HepG2 (cell line): Measurements from ENCODE around the gene OLFM4. TPM values are rescaled to one million over a fixed set of nuclear protein-coding genes. Genes with fewer than 3 reads are reported as not detected.

ENCODE experiments used
- ATAC-seq: fragments of 200-7000 bp; cut with Tn5 transposase; 3 replicates; pipeline ENCODE4 v1.9.1; 2020; ENCODE audit warnings: mild to moderate bottlenecking, moderate library complexity
- BruUV-seq: library from RNA; stranded (reverse); fragments of 400-500 nt; replicated peaks from 2 replicates; lab custom pipeline; 2021; lab: Mats Ljungman, UMichigan
- CTCF ChIA-PET: fragments of 300-600 bp; formaldehyde crosslinking; extraction: SDS; loops from one replicate; lab custom pipeline; 2021; ENCODE audit warnings: low total read pairs, inconsistent platforms, low intra/inter-chr PET ratio; lab: Yijun Ruan, JAX
- POLR2A ChIA-PET: fragments of 350-600 bp; sonication (Branson Sonifier 250); formaldehyde crosslinking; loops from one replicate; lab custom pipeline; 2020; ENCODE audit warnings: antibody characterized with exemption, inconsistent platforms; lab: Yijun Ruan, JAX
- DNase-seq: peaks from one replicate; pipeline ENCODE4 v3.0.0-alpha.2; 2015; ENCODE audit warnings: low spot score
- FAIRE-seq: peaks from 3 replicates; lab custom pipeline; 2011; peaks lifted over from hg19 to GRCh38; lab: Jason Lieb, UNC
- H2AFZ ChIP-seq: one replicate; pipeline ENCODE4 v1.6.1; 2011; ENCODE audit warnings: low read length, inconsistent platforms
- H3K27ac ChIP-seq: fragments of 300-600 bp; 3 replicates; pipeline ENCODE4 v1.8.0; 2011; ENCODE audit warnings: mixed run types, mild to moderate bottlenecking, mixed read lengths, low read length, inconsistent platforms; ENCODE audit not compliant: insufficient read depth; ENCODE audit errors: extremely low read length
- H3K27me3 ChIP-seq, 2 experiments: fragments of 200-600 bp in 1 of 2; 2 replicates in 1 of 2; 3 replicates in 1 of 2; pipeline versions ENCODE4 v1.6.0 to v1.8.0; 2011; ENCODE audit warnings: low read length in 2 of 2, mild to moderate bottlenecking in 2 of 2, moderate library complexity in 2 of 2, inconsistent platforms in 1 of 2; ENCODE audit not compliant: insufficient read depth in 2 of 2, control insufficient read depth in 1 of 2
- H3K36me3 ChIP-seq, 2 experiments: fragments of 200-600 bp in 1 of 2; replicated peaks in 1 of 2; 2 replicates in 1 of 2; 3 replicates in 1 of 2; pipeline versions ENCODE4 v1.5.1 to v1.8.0; 2011; ENCODE audit warnings: low read length in 2 of 2, inconsistent platforms in 1 of 2; ENCODE audit not compliant: insufficient read depth in 2 of 2, control insufficient read depth in 1 of 2
- H3K4me1 ChIP-seq: 2 replicates; pipeline ENCODE4 v1.5.1; 2012; ENCODE audit warnings: low read length, inconsistent platforms; ENCODE audit not compliant: insufficient read depth
- H3K4me2 ChIP-seq: 2 replicates; pipeline ENCODE4 v1.6.0; 2011; ENCODE audit warnings: low read depth, low read length, inconsistent platforms
- H3K4me3 ChIP-seq, 3 experiments: fragments of 200-600 bp in 1 of 3; sonication (generic), shearing (Covaris generic) in 1 of 3; replicated peaks in 1 of 3; 2 replicates each; pipeline ENCODE4 v1.5.1; 2011 to 2016; ENCODE audit warnings: low read length in 3 of 3, inconsistent platforms in 2 of 3, low read depth in 2 of 3, mild to moderate bottlenecking in 2 of 3, control low read depth in 1 of 3, mixed read lengths in 1 of 3; ENCODE audit not compliant: insufficient read depth in 1 of 3
- H3K79me2 ChIP-seq: one replicate; pipeline ENCODE4 v1.6.1; 2011; ENCODE audit warnings: low read length, inconsistent platforms; ENCODE audit not compliant: insufficient read depth
- H3K9ac ChIP-seq: 2 replicates; pipeline ENCODE4 v1.6.0; 2011; ENCODE audit warnings: mild to moderate bottlenecking, low read depth, low read length, inconsistent platforms; ENCODE audit not compliant: insufficient read depth
- H3K9me3 ChIP-seq: 2 replicates; pipeline ENCODE4 v1.5.1; 2012; ENCODE audit warnings: mild to moderate bottlenecking, low read length
- H4K20me1 ChIP-seq: 2 replicates; pipeline ENCODE4 v1.6.0; 2011; ENCODE audit warnings: inconsistent platforms, mild to moderate bottlenecking, low read length, moderate library complexity; ENCODE audit not compliant: insufficient read depth
- AHR ChIP-seq: IDR thresholded peaks from 2 replicates; pipeline ENCODE4 v1.6.1; 2018; ENCODE audit warnings: missing genetic modification reagents, missing compliant biosample characterization
- GLI4 ChIP-seq: sonication (generic); formaldehyde crosslinking; IDR thresholded peaks from 2 replicates; pipeline ENCODE4 v1.5.1; 2020; ENCODE audit warnings: missing genetic modification reagents, mild to moderate bottlenecking, moderate library complexity, borderline replicate concordance
- GPN1 ChIP-seq: sonication (generic); formaldehyde crosslinking; IDR thresholded peaks from 2 replicates; pipeline ENCODE4 v1.5.1; 2020; ENCODE audit warnings: missing genetic modification reagents, borderline replicate concordance
- IRF1 ChIP-seq: sonication (generic); formaldehyde crosslinking; IDR thresholded peaks from 2 replicates; pipeline ENCODE4 v1.4.0; 2020; ENCODE audit warnings: low read depth, mild to moderate bottlenecking, missing genetic modification reagents
- KLF11 ChIP-seq: IDR thresholded peaks from 2 replicates; pipeline ENCODE4 v1.6.1; 2016; ENCODE audit warnings: missing compliant biosample characterization
- PHB2 ChIP-seq: fragments of 450-650 bp; IDR thresholded peaks from 2 replicates; pipeline ENCODE4 v1.6.1; 2018; ENCODE audit not compliant: partially characterized antibody
- SP5 ChIP-seq: IDR thresholded peaks from 2 replicates; pipeline ENCODE4 v1.6.1; 2016; ENCODE audit warnings: low read depth, borderline replicate concordance
- SUZ12 ChIP-seq: fragments of 150-350 bp; IDR thresholded peaks from 2 replicates; pipeline ENCODE4 v1.6.1; 2014; ENCODE audit warnings: low read depth, low read length
- ZBTB20 ChIP-seq: sonication (generic); formaldehyde crosslinking; IDR thresholded peaks from 2 replicates; pipeline ENCODE4 v1.8.1; 2023; ENCODE audit warnings: missing genetic modification reagents, low read depth, mild to moderate bottlenecking, borderline replicate concordance
- ZNF614 ChIP-seq: IDR thresholded peaks from 2 replicates; pipeline ENCODE4 v1.6.1; 2018; ENCODE audit warnings: missing biosample characterization, missing genetic modification reagents, inconsistent platforms, borderline replicate concordance
- ZNF616 ChIP-seq: sonication (generic); formaldehyde crosslinking; IDR thresholded peaks from 2 replicates; pipeline ENCODE4 v1.5.0; 2020; ENCODE audit warnings: low read depth, mild to moderate bottlenecking, missing genetic modification reagents
- ZNF720 ChIP-seq: sonication (generic); formaldehyde crosslinking; IDR thresholded peaks from 2 replicates; pipeline ENCODE4 v1.4.0; 2020; ENCODE audit warnings: missing genetic modification reagents
- ZNF724P ChIP-seq: sonication (generic); formaldehyde crosslinking; IDR thresholded peaks from 2 replicates; pipeline ENCODE4 v1.8.0; 2022; ENCODE audit warnings: missing genetic modification reagents, borderline replicate concordance
- ZNF775 ChIP-seq: sonication (generic); formaldehyde crosslinking; IDR thresholded peaks from 2 replicates; pipeline ENCODE4 v1.4.0; 2020; ENCODE audit warnings: missing genetic modification reagents, mild to moderate bottlenecking, moderate library complexity, borderline replicate concordance
- ZNF788 ChIP-seq: sonication (generic); formaldehyde crosslinking; IDR thresholded peaks from 2 replicates; pipeline ENCODE4 v1.5.0; 2020; ENCODE audit warnings: mild to moderate bottlenecking, missing genetic modification reagents, borderline replicate concordance
- in situ Hi-C: cut with HindIII; loops from 2 replicates; pipeline ENCODE4 v1.10.0; 2017; ENCODE audit warnings: low pct_unique_long_range_greater_than_20kb; ENCODE audit not compliant: extremely low pct_ligation_motif_present
- intact Hi-C: fragments of 100-400 bp; cut with micrococcal nuclease; formaldehyde crosslinking; loops from one replicate; pipeline ENCODE4 v1.10.0; 2022; ENCODE audit not compliant: unreplicated experiment
- polyA plus RNA-seq, 8 experiments: library from polyadenylated mRNA; depleted of rRNA in 3 of 8; stranded (reverse) in 7 of 8; unstranded in 1 of 8; fragments of >200 nt; fragmentation: Illumina TruSeq in 4 of 8; extraction: Trizol in 4 of 8; gene quantifications; 2 replicates each; pipeline versions ENCODE4 v1.2.1 to v1.2.3, GENCODE V29; 2011 to 2016; ENCODE audit warnings: low read depth in 4 of 8, missing spikeins in 1 of 8, mixed read lengths in 1 of 8; ENCODE audit not compliant: insufficient read depth in 1 of 8
- total RNA-seq, 5 experiments: library from RNA; depleted of rRNA; stranded (reverse); fragments of >200 nt; fragmentation: Illumina TruSeq; extraction: Trizol; gene quantifications; 2 replicates each; pipeline ENCODE4 v1.2.3, GENCODE V29; 2016; ENCODE audit warnings: low read depth in 1 of 5

Gene OLFM4
- total and polyA plus RNA-seq, 2 of the 13 experiments (the other 11 are each of a cell fraction or from before 2014, with no cell fraction given), result not detected

DNA sequence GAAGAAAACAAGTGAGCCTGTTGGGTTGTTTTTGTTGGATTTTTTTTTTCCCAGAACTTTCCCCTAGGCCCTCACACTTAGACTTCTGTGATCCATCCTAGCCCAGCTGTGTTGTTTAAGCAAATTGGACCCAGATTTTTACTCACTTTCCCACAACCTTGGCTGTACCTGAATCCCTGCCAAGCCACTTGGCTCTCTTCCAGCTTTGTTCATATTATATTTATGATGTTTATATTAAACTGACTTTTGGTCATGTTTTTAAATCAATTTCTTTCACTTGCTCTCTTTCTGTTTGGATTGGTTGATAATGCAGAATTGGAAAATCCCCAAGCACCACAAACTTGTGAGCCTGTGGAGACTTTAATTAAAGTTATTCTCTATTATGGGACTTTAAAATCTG lies 16.6 kb downstream of the OLFM4 start:
- Histone ChIP-seq H3K4me2 (no peak overlapping the region), H3K9ac (no peak overlapping the region), H4K20me1 (no peaks in the 10 kb centered on the region), H3K27me3 (no peaks in the 10 kb centered on the region; a peak in 1 of 5 replicates), H3K4me3 (no peak overlapping the region), H3K9me3 (no peaks in the 10 kb centered on the region), H3K79me2 (no peaks in the 10 kb centered on the region), H2AFZ (no peak overlapping the region), H3K36me3 (no peaks in the 10 kb centered on the region), H3K27ac (no peak overlapping the region), H3K4me1 (no peaks in the 10 kb centered on the region)
- ATAC-seq (no peak), DNase-seq (no peak), FAIRE-seq (no peak)
- ChIA-PET POLR2A (no interaction called here), CTCF (no interaction called here)
- in situ Hi-C loops (no loop called here), intact Hi-C loops (no loop called here)
- no peak for TF ChIP-seq GPN1
- TF ChIP-seq AHR (CRISPR knock-in tag), result no peak
- TF ChIP-seq IRF1, result no peak
- no peak for TF ChIP-seq GLI4
- no peak for TF ChIP-seq ZNF775
- no peak for TF ChIP-seq ZNF788
- no peak for TF ChIP-seq PHB2
- TF ChIP-seq ZNF616 (CRISPR knock-in tag), result no peak
- no peak for TF ChIP-seq KLF11 (CRISPR knock-in tag)
- TF ChIP-seq ZNF614, result no peak
- TF ChIP-seq SUZ12, result no peak
- TF ChIP-seq ZNF720 (CRISPR knock-in tag), result no peak
- no peak for TF ChIP-seq ZNF724P (CRISPR knock-in tag)
- TF ChIP-seq ZBTB20 (CRISPR knock-in tag), result no peak
- no peak for TF ChIP-seq SP5 (CRISPR knock-in tag)
- BruUV-seq, result no TSS peak
